ENCODE data around the gene CDK6.

DNA sequence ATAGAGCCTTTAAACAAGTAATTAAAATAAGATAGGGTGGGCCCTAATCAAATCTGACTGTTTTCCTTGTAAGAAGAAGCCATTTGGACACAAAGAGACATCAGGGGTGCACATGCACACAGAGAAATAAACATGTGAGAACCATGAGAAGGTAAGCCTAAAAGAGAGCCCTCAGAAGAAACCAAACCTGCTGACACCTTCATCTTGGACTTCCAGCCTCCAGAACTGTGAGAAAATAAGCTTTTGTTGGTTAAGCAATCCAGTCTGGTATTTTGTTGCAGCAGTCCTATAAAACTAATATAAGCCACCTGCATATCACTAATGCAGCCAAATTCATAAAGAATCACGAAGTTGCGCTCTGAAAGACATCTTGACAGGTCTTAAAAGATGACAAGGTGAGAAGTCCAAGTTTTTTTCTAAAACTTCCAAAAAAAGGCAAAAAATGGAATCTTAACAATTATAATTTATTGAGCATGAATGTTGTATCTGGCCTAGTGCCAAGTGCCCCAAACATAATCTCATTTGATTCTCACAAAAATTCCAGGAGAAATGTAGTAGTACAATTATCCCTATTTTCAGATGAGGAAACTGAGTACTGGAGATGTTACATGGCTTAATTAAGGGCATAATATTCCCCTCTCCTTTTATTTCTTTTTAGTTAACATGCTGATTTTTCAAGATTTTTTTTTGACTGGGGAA lies 211.9 kb downstream of the CDK6 start:
- TF ChIP-seq CTCF (conservative IDR thresholded peaks at IDR 0.05; ENCODE audit: low read depth, low read length) = no peak
- TF ChIP-seq EZH2 (IDR thresholded peaks at IDR 0.05; ENCODE audit: borderline replicate concordance, low read depth, low read length, poor library complexity, severe bottlenecking) = no peak

All from A673 (cell line).